Measurements from ENCODE around the gene PRL.

DNA sequence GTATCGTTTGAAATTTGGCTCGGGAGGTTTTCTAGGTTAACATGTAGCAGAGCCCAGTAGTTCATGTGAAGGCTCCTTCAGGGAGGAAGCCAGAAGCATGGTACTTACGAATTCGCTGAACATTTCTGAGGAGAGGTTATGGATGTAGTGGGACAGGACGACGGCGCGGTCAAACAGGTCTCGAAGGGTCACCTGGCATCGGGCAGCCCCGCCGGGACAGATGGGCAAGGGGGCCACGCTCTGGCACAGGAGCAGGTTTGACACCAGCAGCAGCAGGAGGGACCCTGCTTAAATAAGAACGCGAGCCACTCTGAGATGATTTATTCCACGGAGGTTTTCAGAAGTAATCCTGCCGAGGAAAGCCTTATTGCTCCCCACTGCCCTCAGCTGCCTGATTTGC lies 2.5 kb downstream of the PRL start:
- TF ChIP-seq, protein P1, sequence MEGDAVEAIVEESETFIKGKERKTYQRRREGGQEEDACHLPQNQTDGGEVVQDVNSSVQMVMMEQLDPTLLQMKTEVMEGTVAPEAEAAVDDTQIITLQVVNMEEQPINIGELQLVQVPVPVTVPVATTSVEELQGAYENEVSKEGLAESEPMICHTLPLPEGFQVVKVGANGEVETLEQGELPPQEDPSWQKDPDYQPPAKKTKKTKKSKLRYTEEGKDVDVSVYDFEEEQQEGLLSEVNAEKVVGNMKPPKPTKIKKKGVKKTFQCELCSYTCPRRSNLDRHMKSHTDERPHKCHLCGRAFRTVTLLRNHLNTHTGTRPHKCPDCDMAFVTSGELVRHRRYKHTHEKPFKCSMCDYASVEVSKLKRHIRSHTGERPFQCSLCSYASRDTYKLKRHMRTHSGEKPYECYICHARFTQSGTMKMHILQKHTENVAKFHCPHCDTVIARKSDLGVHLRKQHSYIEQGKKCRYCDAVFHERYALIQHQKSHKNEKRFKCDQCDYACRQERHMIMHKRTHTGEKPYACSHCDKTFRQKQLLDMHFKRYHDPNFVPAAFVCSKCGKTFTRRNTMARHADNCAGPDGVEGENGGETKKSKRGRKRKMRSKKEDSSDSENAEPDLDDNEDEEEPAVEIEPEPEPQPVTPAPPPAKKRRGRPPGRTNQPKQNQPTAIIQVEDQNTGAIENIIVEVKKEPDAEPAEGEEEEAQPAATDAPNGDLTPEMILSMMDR (IDR thresholded peaks at IDR 0.05): no peak
- TF ChIP-seq POLR2A (IDR thresholded peaks at IDR 0.05): no peak
